Measurements from ENCODE around the gene ZNF215. TPM values are rescaled to one million over a fixed set of nuclear protein-coding genes. Genes with fewer than 3 reads are reported as not detected.
A peak's percentile ranks its signal among the peaks of the same experiment; 100 is the strongest.

ZNF215 gene
- total and polyA plus RNA-seq, 7 donors, result 0.07 to 0.36 (median 0.23) TPM

DNA sequence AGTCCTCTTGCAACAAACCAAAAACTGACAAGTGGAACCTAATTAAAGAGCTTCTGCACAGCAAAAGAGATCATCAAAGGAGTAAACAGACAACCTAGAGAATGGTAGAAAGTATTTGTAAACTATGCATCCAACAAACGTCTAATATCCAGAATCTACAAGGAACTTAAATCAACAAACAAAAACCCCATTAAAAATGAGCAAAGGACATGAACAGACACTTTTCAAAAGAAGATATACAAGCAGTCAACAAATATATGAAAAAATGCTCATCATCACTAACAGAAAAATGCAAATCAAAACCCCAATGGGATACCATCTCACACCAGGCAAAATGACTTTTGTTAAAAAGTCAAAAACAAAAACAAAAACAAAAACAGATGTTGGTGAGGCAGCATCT is 60.3 kb downstream of the ZNF215 start:
- no peak overlapping the region for H3K27ac ChIP-seq
- TF ChIP-seq, protein P1, sequence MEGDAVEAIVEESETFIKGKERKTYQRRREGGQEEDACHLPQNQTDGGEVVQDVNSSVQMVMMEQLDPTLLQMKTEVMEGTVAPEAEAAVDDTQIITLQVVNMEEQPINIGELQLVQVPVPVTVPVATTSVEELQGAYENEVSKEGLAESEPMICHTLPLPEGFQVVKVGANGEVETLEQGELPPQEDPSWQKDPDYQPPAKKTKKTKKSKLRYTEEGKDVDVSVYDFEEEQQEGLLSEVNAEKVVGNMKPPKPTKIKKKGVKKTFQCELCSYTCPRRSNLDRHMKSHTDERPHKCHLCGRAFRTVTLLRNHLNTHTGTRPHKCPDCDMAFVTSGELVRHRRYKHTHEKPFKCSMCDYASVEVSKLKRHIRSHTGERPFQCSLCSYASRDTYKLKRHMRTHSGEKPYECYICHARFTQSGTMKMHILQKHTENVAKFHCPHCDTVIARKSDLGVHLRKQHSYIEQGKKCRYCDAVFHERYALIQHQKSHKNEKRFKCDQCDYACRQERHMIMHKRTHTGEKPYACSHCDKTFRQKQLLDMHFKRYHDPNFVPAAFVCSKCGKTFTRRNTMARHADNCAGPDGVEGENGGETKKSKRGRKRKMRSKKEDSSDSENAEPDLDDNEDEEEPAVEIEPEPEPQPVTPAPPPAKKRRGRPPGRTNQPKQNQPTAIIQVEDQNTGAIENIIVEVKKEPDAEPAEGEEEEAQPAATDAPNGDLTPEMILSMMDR (IDR thresholded peaks at IDR 0.05), result no peak
- no peak overlapping the region for H3K4me3 ChIP-seq
- H3K4me1 ChIP-seq, result no peaks in the 10 kb centered on the region
- intact Hi-C loops (cut with DNase I), result no loop called here
- H3K9me3 ChIP-seq, result no peaks in the 10 kb centered on the region
- H3K36me3 ChIP-seq (ENCODE audit: insufficient read depth in 1 of 2, low read depth in 1 of 2), result no peaks in the 10 kb centered on the region
- H3K27me3 ChIP-seq (ENCODE audit: insufficient read depth in 3 of 3, low read length in 2 of 3), result no peaks in the 10 kb centered on the region
- DNase-seq (no peak), ATAC-seq (no peak)
- WGBS, 3 donors, result 62 to 70% (median 68%) methylated on average over 1 of the region's 1 CpG

DNA sequence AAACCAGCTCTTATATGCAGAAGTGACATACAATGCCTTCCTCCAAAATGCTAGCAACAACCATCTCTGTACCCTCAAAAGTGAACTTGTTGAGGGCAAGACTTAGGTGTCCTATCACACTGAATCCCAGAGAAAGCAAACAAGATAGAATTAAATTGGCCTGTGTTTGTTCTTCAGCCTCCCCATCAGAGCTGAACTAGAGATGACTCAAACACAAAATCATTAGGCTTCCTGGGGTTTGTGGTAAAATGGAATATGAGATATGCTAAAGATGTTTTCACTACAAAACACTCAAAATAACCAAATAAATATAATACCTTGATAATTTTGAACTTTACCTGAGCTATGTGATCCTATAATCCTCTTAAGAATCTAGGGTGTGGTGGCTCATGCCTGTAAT is 62.3 kb downstream of the ZNF215 start:
- Histone ChIP-seq H3K36me3 (ENCODE audit: insufficient read depth in 1 of 2, low read depth in 1 of 2) (no peaks in the 10 kb centered on the region), H3K27ac (no peak overlapping the region), H3K27me3 (ENCODE audit: insufficient read depth in 3 of 3, low read length in 2 of 3) (no peaks in the 10 kb centered on the region), H3K4me3 (no peak overlapping the region), H3K4me1 (no peaks in the 10 kb centered on the region), H3K9me3 (no peaks in the 10 kb centered on the region)
- intact Hi-C loops (cut with DNase I), result no loop called here
- ATAC-seq (no peak), DNase-seq (no peak)
- TF ChIP-seq, protein P1 (IDR thresholded peaks at IDR 0.05), result no peak

DNA sequence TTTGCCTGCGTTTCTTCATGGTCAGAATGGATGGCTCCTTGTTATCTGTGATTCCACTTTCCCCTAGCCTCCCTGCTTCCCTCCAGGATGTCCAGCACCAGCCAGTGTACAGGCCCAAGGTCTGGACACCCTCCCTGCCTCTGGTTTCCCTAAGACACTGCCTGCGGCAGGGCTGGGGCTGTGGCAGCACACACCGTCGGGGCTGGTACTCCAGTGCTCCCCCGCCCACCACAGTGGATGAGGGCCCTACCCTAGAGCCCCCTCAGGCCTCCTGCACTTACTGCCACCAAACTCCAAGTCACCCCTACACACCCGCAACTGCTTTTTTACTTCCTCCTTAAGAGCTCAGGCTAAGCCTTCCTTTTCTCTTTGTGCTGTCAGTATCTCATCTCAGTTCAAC is 65.0 kb downstream of the ZNF215 start:
- ATAC-seq (no peak), DNase-seq (no peak)
- WGBS, 3 donors, result 76 to 83% (median 83%) methylated on average over 6 of the region's 6 CpGs
- H3K9me3 ChIP-seq, result no peaks in the 10 kb centered on the region
- H3K27ac ChIP-seq, result no peak overlapping the region
- no peak overlapping the region for H3K4me3 ChIP-seq
- no peaks in the 10 kb centered on the region for H3K27me3 ChIP-seq (ENCODE audit: insufficient read depth in 3 of 3, low read length in 2 of 3)
- TF ChIP-seq, protein P1 (IDR thresholded peaks at IDR 0.05), result no peak
- intact Hi-C loops (cut with DNase I), result no loop called here
- no peaks in the 10 kb centered on the region for H3K4me1 ChIP-seq
- H3K36me3 ChIP-seq (ENCODE audit: insufficient read depth in 1 of 2, low read depth in 1 of 2), result no peaks in the 10 kb centered on the region

GRCh38 chr11:6992026-6992425 is 65.8 kb downstream of the ZNF215 start:
- Histone ChIP-seq H3K27me3 (ENCODE audit: insufficient read depth in 3 of 3, low read length in 2 of 3) (no peaks in the 10 kb centered on the region), H3K4me1 (no peaks in the 10 kb centered on the region), H3K27ac (peak overlapping the region; percentile 54), H3K4me3 (no peak overlapping the region), H3K36me3 (ENCODE audit: insufficient read depth in 1 of 2, low read depth in 1 of 2) (no peaks in the 10 kb centered on the region), H3K9me3 (no peaks in the 10 kb centered on the region)
- TF ChIP-seq, protein P1 (IDR thresholded peaks at IDR 0.05), result no peak
- 50 to 72% (median 58%) methylated on average over 2 of the region's 2 CpGs for WGBS, 3 donors
- no peak for DNase-seq
- peak in 3 of 4 donors; percentile 48 to 59 (median 54) for ATAC-seq
- intact Hi-C loops (cut with DNase I), result no loop called here

Measured in psoas muscle (tissue), 8 donors.